ENCODE measurements around the gene DCUN1D2. TPM values are rescaled to one million over a fixed set of nuclear protein-coding genes. Genes with fewer than 3 reads are reported as not detected.
"Not testable (repeated sequence)": the region's sequence is repeated elsewhere in the genome, so short reads cannot be mapped to it uniquely, and the experiment has no call there.

DCUN1D2 gene
- total RNA-seq, 4 donors from 2014 or later: 13.6 to 32.5 (median 24.5) TPM

DNA sequence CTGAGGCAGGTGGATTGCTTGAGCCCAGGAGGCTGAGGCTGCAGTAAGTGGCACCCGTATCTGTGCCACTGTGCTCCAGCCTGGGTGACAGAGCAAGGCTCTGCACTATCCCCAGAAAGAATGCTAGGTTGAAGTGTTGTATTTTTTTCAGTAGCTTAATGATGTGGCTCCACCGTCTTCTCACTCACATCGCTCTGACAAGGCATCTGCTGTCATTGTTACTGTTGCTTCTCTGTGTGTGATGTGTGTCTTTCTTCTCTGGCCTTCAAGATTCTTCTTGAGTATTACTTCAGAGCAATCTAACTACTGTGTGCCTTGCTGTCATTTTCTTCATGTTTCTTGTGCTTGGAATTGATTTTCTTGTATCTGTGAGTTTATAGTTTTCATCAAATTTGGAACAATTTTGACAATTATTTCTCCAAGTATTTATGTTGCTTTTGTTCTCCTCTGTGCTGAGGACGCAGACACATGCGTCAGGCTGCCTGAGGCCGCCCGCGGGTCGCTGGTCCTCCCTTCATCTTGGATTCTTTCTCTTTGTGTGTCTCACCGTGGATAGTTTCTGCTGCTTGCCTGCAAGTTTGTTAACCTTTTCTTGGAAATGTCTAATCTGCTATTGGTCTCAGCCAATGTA lies 48.0 kb downstream of the DCUN1D2 start:
- Histone ChIP-seq H3K27ac (replicated peaks in 1 of 4) (no peak overlapping the region), H3K36me3 (peaks cover 0 to 35% (median 0%) of the 10 kb centered on the region in 4 donors), H3K9me3 (no peaks in the 10 kb centered on the region), H3K4me1 (peaks cover 2 to 17% (median 4%) of the 10 kb centered on the region in 4 donors), H3K27me3 (no peaks in the 10 kb centered on the region), H3K4me3 (no peak overlapping the region)
- intact Hi-C loops (cut with DNase I): no loop called here
- no peak for DNase-seq (ENCODE audit: extremely low spot score)
- WGBS: 86% methylated on average over 10 of the region's 10 CpGs
- no peak for TF ChIP-seq POLR2AphosphoS5 (IDR thresholded peaks at IDR 0.05)
- TF ChIP-seq, protein P1, sequence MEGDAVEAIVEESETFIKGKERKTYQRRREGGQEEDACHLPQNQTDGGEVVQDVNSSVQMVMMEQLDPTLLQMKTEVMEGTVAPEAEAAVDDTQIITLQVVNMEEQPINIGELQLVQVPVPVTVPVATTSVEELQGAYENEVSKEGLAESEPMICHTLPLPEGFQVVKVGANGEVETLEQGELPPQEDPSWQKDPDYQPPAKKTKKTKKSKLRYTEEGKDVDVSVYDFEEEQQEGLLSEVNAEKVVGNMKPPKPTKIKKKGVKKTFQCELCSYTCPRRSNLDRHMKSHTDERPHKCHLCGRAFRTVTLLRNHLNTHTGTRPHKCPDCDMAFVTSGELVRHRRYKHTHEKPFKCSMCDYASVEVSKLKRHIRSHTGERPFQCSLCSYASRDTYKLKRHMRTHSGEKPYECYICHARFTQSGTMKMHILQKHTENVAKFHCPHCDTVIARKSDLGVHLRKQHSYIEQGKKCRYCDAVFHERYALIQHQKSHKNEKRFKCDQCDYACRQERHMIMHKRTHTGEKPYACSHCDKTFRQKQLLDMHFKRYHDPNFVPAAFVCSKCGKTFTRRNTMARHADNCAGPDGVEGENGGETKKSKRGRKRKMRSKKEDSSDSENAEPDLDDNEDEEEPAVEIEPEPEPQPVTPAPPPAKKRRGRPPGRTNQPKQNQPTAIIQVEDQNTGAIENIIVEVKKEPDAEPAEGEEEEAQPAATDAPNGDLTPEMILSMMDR (IDR thresholded peaks at IDR 0.05): no peak

DNA sequence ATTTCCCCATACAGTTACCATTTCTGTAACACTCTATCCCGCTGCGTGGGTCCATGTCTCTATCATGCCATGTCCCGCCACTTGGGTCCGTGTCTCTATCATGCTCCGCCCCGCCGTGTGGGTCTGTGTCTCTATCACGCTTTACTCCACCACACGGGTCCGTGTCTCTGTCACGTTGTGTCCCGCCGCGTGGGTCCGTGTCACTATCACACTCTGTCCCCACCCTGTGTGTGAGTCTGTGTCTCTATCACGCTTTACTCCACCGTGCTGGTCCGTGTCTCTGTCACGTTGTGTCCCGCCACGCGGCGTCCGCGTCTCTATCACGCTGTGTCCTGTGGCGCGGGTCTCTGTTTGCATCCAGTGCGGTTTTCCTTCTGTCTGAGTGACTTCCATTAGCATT lies 48.9 kb downstream of the DCUN1D2 start:
- no peak for DNase-seq (ENCODE audit: extremely low spot score)
- Histone ChIP-seq H3K36me3 (peaks cover 0 to 35% (median 0%) of the 10 kb centered on the region in 4 donors), H3K4me3 (no peak overlapping the region), H3K4me1 (peaks cover 6 to 17% (median 8%) of the 10 kb centered on the region in 4 donors), H3K9me3 (no peaks in the 10 kb centered on the region), H3K27me3 (no peaks in the 10 kb centered on the region), H3K27ac (replicated peaks in 1 of 4) (no peak overlapping the region)
- TF ChIP-seq, protein P1 (IDR thresholded peaks at IDR 0.05): no peak
- no peak for TF ChIP-seq EP300 (IDR thresholded peaks at IDR 0.05)
- TF ChIP-seq POLR2AphosphoS5 (IDR thresholded peaks at IDR 0.05): no peak
- TF ChIP-seq POLR2A (IDR thresholded peaks at IDR 0.05; ENCODE audit: low read depth): no peak
- WGBS: 95% methylated on average over 29 of the region's 29 CpGs
- intact Hi-C loops (cut with DNase I): no loop called here

DNA sequence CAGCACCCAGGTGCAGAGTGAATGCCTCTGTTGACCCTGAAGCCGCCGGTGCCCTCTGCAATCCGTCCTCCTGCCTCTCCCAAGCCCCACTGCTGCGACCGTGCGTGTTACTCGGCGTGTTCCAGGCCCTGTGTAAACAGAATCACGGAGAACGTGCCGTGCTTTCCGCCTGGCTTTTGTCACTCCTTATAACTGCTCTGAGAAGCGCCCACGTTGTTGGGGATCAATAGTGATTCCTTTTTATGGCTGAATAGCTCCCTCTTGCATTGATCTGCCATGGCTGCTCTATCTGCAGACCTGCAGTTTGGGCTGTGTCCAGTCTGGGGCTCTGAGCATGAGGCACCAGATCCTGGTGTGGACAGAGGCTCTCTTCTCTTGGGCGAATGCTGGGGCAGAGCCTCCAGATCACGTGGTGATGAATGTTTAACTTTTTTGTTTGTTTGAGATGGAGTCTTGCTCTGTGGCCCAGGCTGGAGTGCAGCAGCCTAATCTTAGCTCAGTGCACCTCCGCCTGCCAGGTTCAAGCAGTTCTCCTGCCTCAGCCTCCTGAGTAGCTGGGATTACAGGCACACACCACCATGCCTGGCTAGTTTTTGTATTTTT lies 53.0 kb downstream of the DCUN1D2 start:
- Histone ChIP-seq H3K36me3 (peaks cover 0 to 34% (median 2%) of the 10 kb centered on the region in 4 donors), H3K27ac (replicated peaks in 1 of 4) (peak overlapping the region in 2 of 4 donors; percentile 31 to 36)
- WGBS: 77% methylated on average over 17 of the region's 17 CpGs

DNA sequence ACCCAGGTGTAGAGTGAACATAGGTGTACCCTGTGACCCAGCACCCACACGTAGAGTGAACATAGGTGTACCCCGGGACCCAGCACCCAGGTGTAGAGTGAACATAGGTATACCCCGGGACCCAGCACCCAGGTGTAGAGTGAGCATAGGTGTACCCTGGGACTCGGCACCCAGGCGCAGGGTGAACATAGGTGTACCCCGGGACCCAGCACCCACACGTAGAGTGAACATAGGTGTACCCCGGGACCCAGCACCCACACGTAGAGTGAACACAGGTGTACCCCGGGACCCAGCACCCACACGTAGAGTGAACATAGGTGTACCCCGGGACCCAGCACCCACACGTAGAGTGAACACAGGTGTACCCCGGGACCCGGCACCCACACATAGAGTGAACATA lies 53.6 kb downstream of the DCUN1D2 start:
- WGBS: 97% methylated on average over 7 of the region's 15 CpGs
- intact Hi-C loops (cut with DNase I); H3K9me3 ChIP-seq; H3K4me3 ChIP-seq; DNase-seq (ENCODE audit: extremely low spot score); H3K27me3 ChIP-seq: not testable (repeated sequence)
- Histone ChIP-seq H3K27ac (replicated peaks in 1 of 4) (peak overlapping the region in 1 of 4 donors; percentile 31), H3K36me3 (peaks cover 0 to 29% (median 2%) of the 10 kb centered on the region in 4 donors), H3K4me1 (peaks cover 4 to 10% (median 6%) of the 10 kb centered on the region in 4 donors)

More for the DNA sequence above, 53.0 kb downstream of the DCUN1D2 start:
- intact Hi-C loops (cut with DNase I): no loop called here
- Histone ChIP-seq H3K27me3 (no peaks in the 10 kb centered on the region), H3K4me1 (peaks cover under 1 to 10% (median 6%) of the 10 kb centered on the region in 4 donors), H3K4me3 (no peak overlapping the region), H3K9me3 (no peaks in the 10 kb centered on the region)
- TF ChIP-seq, protein P1 (IDR thresholded peaks at IDR 0.05): no peak
- TF ChIP-seq EP300 (IDR thresholded peaks at IDR 0.05) (no peak), POLR2A (IDR thresholded peaks at IDR 0.05; ENCODE audit: low read depth) (no peak), POLR2AphosphoS5 (IDR thresholded peaks at IDR 0.05) (no peak)
- DNase-seq (ENCODE audit: extremely low spot score): no peak

DNA sequence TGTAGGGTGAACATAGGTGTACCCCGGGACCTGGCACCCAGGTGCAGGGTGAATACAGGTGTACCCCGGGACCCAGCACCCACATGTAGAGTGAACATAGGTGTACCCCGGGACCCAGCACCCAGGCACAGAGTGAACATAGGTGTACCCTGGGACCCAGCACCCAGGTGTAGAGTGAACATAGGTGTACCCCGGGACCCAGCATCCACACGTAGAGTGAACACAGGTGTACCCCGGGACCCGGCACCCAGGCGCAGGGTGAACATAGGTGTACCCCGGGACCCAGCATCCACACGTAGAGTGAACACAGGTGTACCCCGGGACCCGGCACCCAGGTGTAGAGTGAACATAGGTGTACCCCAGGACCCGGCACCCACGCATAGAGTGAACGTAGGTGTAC lies 54.6 kb downstream of the DCUN1D2 start:
- DNase-seq (ENCODE audit: extremely low spot score); H3K9me3 ChIP-seq; intact Hi-C loops (cut with DNase I); H3K27ac ChIP-seq (replicated peaks in 1 of 4); H3K4me3 ChIP-seq; H3K27me3 ChIP-seq: not testable (repeated sequence)
- peaks cover 0 to 29% (median 2%) of the 10 kb centered on the region in 4 donors for H3K36me3 ChIP-seq
- WGBS: 93% methylated on average over 9 of the region's 15 CpGs
- H3K4me1 ChIP-seq: peaks cover 4 to 10% (median 6%) of the 10 kb centered on the region in 4 donors

All from esophagus muscularis mucosa (tissue), 4 donors.